Mucosa of descending colon (tissue), 3 donors: ENCODE data around the gene RBM8A. TPM values are rescaled to one million over a fixed set of nuclear protein-coding genes. Genes with fewer than 3 reads are reported as not detected.

Source experiments
- ATAC-seq: fragments of 200-7000 bp; cut with Tn5 transposase; one replicate; pipeline ENCODE4 v1.9.1; 2020; ENCODE audit warnings: mild to moderate bottlenecking, moderate library complexity
- DNase-seq, 3 donors: peaks; one replicate each; pipeline ENCODE4 v3.0.0-alpha.2; 2020
- H3K36me3 ChIP-seq: fragments of 200-600 bp; one replicate; pipeline ENCODE4 v1.8.0; 2021; ENCODE audit warnings: low read depth, mild to moderate bottlenecking
- H3K4me1 ChIP-seq: fragments of 200-600 bp; one replicate; pipeline ENCODE4 v1.8.0; 2021; ENCODE audit warnings: low read depth, mild to moderate bottlenecking
- H3K4me3 ChIP-seq: fragments of 200-600 bp; one replicate; pipeline ENCODE4 v1.8.0; 2021; ENCODE audit warnings: mild to moderate bottlenecking
- H3K9me3 ChIP-seq: fragments of 200-600 bp; one replicate; pipeline ENCODE4 v1.8.0; 2021; ENCODE audit warnings: mild to moderate bottlenecking
- intact Hi-C, 2 donors: fragments of 100-400 bp; cut with DNase I in 1 of 2; cut with micrococcal nuclease in 1 of 2; formaldehyde crosslinking; loops; one replicate each; pipeline versions ENCODE4 v1.11.0 to v1.11.1; 2022; cut with DNase I, micrococcal nuclease
- total RNA-seq, 3 donors: library from RNA; stranded (reverse); fragmentation: NEBNext Ultra II Directional in 2 of 3; extraction: Animal tissue kit (Norgen Biotek cat#: 25700) in 2 of 3; gene quantifications; one replicate each; pipeline versions ENCODE4 v1.2.1 to v1.2.4, GENCODE V29; 2021 to 2023
- TF ChIP-seq, protein P1 (sequence below): fragments of 200-600 bp; IDR thresholded peaks from one replicate; pipeline ENCODE4 v1.8.0; 2022; ENCODE audit warnings: antibody characterized with exemption, mild to moderate bottlenecking
- donor health status: DM: no; HTN: no; CAD: no; lungs with moderate emphysema.
- donor health status: DM: no; HTN: no; CAD: no.
- donor health status: DM: no; HTN: yes; CAD: no.

RBM8A gene
- total RNA-seq, 3 donors from 2014 or later = 82.3 to 94.5 (median 93.9) TPM

DNA sequence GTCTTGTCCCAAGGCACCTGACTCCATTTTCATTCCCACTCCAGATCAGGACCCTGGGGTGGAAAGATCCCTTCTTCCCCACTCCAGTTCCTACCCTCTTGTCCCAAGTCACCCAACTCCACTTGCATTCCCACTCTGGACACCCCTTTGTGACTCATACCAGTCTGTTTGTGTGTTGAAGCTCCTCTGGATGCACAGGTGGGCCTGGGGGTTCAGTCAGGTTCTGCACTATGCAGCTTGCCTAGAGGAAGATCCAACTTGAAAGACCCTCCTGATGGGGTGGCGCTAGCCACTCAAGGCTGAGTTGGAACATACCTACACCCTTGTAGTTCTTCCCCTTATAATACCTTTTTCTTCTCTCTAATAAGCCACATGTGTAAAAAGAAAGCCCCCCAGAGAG, 31.8 kb downstream of the RBM8A start:
- Histone ChIP-seq H3K36me3 (no peaks in the 10 kb centered on the region), H3K9me3 (no peaks in the 10 kb centered on the region), H3K4me3 (no peak overlapping the region), H3K4me1 (peaks cover 12% of the 10 kb centered on the region)
- ATAC-seq (no peak), DNase-seq (no peak)
- intact Hi-C loops = loop anchor here in 1 of 2 donors (10.0 kb wide), 1 partner anchor 119 kb away; no protein-coding TSS in a partner anchor
- TF ChIP-seq, protein P1, sequence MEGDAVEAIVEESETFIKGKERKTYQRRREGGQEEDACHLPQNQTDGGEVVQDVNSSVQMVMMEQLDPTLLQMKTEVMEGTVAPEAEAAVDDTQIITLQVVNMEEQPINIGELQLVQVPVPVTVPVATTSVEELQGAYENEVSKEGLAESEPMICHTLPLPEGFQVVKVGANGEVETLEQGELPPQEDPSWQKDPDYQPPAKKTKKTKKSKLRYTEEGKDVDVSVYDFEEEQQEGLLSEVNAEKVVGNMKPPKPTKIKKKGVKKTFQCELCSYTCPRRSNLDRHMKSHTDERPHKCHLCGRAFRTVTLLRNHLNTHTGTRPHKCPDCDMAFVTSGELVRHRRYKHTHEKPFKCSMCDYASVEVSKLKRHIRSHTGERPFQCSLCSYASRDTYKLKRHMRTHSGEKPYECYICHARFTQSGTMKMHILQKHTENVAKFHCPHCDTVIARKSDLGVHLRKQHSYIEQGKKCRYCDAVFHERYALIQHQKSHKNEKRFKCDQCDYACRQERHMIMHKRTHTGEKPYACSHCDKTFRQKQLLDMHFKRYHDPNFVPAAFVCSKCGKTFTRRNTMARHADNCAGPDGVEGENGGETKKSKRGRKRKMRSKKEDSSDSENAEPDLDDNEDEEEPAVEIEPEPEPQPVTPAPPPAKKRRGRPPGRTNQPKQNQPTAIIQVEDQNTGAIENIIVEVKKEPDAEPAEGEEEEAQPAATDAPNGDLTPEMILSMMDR = no peak

DNA sequence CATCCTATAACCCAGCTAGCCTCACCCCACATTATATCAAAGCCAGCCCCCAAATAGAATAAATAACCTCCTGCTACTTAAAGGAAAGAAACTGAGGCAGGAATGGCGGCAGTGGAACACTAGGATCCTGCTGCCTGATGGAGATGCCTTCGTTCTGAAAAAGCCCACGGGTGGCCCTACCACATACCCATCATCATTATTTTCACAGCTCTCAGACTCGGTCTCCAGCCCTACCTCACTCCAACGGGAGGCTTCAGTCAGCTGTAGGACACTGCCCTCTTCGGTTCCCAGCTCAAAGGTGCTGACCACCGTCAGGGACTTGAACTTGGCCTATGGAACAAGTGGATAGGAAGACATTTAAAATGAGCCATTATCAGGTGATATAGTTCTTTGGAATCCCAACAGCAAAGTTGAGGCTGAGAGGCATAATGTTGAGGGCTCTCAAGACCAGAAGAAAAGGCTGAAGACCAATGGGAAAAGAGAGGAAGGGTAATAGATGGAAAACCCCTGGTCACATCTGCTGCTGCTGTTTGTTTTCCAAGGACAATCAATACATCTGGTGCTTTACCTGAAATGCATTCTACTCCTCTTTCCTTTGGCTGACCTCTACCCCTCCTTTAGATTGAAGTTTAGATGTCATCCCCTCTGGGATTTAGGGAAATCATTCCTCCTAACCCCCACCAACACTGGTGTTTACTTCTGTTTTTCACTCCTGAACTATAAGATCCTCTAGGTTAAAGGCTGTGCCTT, 33.8 kb downstream of the RBM8A start:
- Histone ChIP-seq H3K4me1 (peaks cover 12% of the 10 kb centered on the region), H3K36me3 (no peaks in the 10 kb centered on the region), H3K4me3 (no peak overlapping the region), H3K9me3 (no peaks in the 10 kb centered on the region)
- intact Hi-C loops = loop anchor here in 1 of 2 donors (10.0 kb wide), 1 partner anchor 121 kb away; no protein-coding TSS in a partner anchor
- DNase-seq (no peak), ATAC-seq (no peak)
- TF ChIP-seq, protein P1 = no peak

DNA sequence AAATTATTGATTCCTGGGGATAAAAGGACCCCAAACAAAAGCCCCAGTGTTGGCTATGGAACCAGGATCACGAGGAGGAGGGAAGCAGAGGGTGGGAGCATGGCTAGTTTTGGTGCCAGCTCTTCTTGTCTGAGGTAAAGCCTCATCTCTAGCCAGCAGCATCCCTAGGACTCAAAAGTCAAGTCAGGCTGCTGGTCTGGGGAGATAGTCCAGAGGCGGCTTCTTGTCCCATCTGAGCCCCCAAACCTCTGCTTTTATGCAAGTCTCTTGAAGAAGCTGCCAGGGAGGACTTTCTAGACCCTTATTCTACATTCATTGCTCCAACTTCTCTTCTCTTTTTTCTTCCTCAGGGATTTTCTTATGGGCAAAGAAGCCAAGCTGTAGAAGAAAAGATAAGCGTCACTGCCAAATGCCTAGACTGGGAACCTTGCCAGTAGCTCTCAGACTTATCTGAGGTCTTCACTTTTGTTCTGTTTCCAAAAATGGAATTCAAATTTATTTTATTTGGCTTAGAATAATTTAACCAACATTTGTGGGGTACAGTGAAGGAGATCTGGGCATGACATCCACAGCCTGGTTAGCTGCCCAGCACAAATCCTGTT, 34.7 kb downstream of the RBM8A start:
- DNase-seq (no peak), ATAC-seq (no peak)
- H3K4me3 ChIP-seq = no peak overlapping the region
- intact Hi-C loops = loop anchor here in 1 of 2 donors (10.0 kb wide), 1 partner anchor 122 kb away; no protein-coding TSS in a partner anchor
- no peaks in the 10 kb centered on the region for H3K36me3 ChIP-seq
- H3K4me1 ChIP-seq = peaks cover 12% of the 10 kb centered on the region
- TF ChIP-seq, protein P1 = no peak
- no peaks in the 10 kb centered on the region for H3K9me3 ChIP-seq

DNA sequence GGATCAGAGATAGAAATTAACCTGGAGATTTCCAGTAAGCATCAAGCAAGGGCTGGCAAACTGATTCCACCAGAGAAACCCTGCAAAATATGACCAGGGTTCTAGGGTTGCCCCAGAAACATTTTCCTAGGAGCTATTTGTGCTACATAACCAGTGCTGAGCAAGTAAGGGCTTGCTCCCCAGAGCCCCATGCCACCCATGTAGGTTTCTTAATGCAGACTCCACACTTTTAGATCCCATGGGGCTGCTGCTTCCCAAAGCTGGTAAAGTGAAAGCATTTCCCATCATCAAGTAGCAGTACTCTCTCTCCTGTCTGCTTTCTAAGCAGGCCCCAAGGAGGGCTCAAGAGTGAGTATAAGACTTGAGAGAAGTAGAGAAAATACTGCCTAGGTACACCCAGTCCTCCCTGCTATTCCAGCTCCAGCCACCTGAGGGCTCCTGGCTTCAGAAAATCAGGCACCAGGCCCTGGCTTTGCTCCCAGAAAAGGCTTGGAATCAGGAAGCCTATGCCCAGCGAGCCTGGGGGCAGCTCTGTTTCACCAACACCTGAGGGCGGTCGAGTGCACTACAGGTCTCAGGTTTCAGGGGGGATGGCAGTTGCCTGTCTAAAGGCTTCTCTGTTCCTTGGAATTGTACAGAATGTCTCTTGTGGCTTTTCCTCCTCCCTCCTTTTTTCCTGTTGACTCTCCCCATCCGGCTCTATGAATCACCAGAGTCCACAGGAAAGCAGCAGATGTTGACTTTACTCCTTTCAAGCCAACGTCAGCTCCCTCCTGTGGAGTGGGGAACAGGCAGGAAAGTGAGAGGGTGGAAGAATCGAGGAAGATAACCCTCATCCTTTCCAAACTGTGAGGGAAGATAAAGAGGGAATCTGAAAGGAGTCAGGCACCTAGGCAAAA, 35.4 kb downstream of the RBM8A start:
- Histone ChIP-seq H3K36me3 (no peaks in the 10 kb centered on the region), H3K4me3 (no peak overlapping the region), H3K9me3 (no peaks in the 10 kb centered on the region), H3K4me1 (peaks cover 12% of the 10 kb centered on the region)
- intact Hi-C loops = loop anchor here in 1 of 2 donors (10.0 kb wide), 1 partner anchor 123 kb away; no protein-coding TSS in a partner anchor
- ATAC-seq (peak; percentile 94), DNase-seq (peak; percentile 87 to 99 (median 94))
- TF ChIP-seq, protein P1 = peak; percentile 88

DNA sequence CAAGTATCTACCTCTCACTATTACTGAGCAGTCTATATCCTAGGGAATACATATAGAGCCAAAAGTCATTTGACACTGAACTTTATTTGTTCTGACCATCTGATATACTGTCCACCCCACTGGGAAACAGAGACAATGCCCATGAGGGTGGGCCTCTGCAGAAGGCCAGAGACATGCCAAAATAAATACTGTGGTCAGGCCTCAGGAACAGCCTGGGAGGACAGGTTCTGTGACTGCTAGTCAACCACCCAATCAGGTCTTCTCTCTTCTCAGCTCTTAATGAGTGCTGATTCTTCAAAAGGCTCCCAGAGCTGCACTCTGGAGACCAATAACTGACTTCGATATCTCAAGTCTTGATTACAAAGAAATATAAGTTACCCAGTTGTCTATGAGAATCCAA, 36.1 kb downstream of the RBM8A start:
- H3K4me3 ChIP-seq = no peak overlapping the region
- TF ChIP-seq, protein P1 = no peak
- DNase-seq (no peak), ATAC-seq (peak; percentile 22)
- H3K36me3 ChIP-seq = no peaks in the 10 kb centered on the region
- peaks cover 12% of the 10 kb centered on the region for H3K4me1 ChIP-seq
- no peaks in the 10 kb centered on the region for H3K9me3 ChIP-seq
- intact Hi-C loops = loop anchor here in 1 of 2 donors (10.0 kb wide), 1 partner anchor 124 kb away; no protein-coding TSS in a partner anchor
